Kidney (tissue), 14 donors: ENCODE data around the gene LTA4H. TPM values are rescaled to one million over a fixed set of nuclear protein-coding genes. Genes with fewer than 3 reads are reported as not detected.

Experiments used
- DNase-seq, 5 donors: peaks; one replicate each; pipeline ENCODE4 v3.0.0-alpha.2; 2013 to 2020
- FAIRE-seq: peaks from 2 replicates; lab custom pipeline; 2012; peaks lifted over from hg19 to GRCh38; lab: Jason Lieb, UNC
- H3K27ac ChIP-seq, 2 donors: one replicate each; pipeline ENCODE4 v1.7.0; 2013; ENCODE audit warnings: low read depth in 2 of 2, low read length in 2 of 2, inconsistent platforms in 1 of 2
- H3K27me3 ChIP-seq: one replicate; pipeline ENCODE4 v1.7.1; 2013; ENCODE audit warnings: low read length, inconsistent platforms; ENCODE audit not compliant: control insufficient read depth, insufficient read depth
- H3K36me3 ChIP-seq, 3 donors: one replicate each; pipeline versions ENCODE4 v1.7.0 to v1.7.1; 2013; ENCODE audit warnings: low read length in 3 of 3, control low read depth in 1 of 3, inconsistent platforms in 1 of 3; ENCODE audit not compliant: insufficient read depth in 3 of 3, control insufficient read depth in 2 of 3
- H3K4me1 ChIP-seq, 3 donors: one replicate each; pipeline versions ENCODE4 v1.7.0 to v1.7.1; 2013; ENCODE audit warnings: low read length in 3 of 3, inconsistent platforms in 1 of 3, low read depth in 1 of 3; ENCODE audit not compliant: control insufficient read depth in 2 of 3, insufficient read depth in 2 of 3
- H3K4me3 ChIP-seq, 3 donors: one replicate each; pipeline versions ENCODE4 v1.7.0 to v1.8.1; 2013; ENCODE audit warnings: low read length in 3 of 3, control low read depth in 1 of 3, inconsistent platforms in 1 of 3
- H3K9ac ChIP-seq, 3 donors: one replicate each; pipeline versions ENCODE4 v1.7.0 to v1.7.1; 2013; ENCODE audit warnings: low read length in 3 of 3, control low read depth in 1 of 3, inconsistent platforms in 1 of 3
- H3K9me3 ChIP-seq, 3 donors: one replicate each; pipeline versions ENCODE4 v1.7.0 to v1.7.1; 2013; ENCODE audit warnings: low read length in 3 of 3, control low read depth in 1 of 3, inconsistent platforms in 1 of 3; ENCODE audit not compliant: control insufficient read depth in 2 of 3, insufficient read depth in 1 of 3
- intact Hi-C: fragments of 100-400 bp; cut with DNase I; formaldehyde crosslinking; loops from one replicate; pipeline ENCODE4 v1.11.1; 2022
- polyA plus RNA-seq: library from polyadenylated mRNA; stranded (reverse); fragments of 350-450 nt; fragmentation: Illumina TruSeq; extraction: RNeasy Lipid Tissue Mini Kit (QIAGEN cat#74804); gene quantifications from one replicate; pipeline ENCODE4 v1.2.3, GENCODE V29; 2014; ENCODE audit warnings: low read depth, low replicate concordance; ENCODE audit not compliant: insufficient read depth
- total RNA-seq: library from RNA; stranded (reverse); fragmentation: NEBNext Ultra II Directional; extraction: Animal tissue kit (Norgen Biotek cat#: 25700); gene quantifications from one replicate; pipeline ENCODE4 v1.2.1, GENCODE V29; 2021
- TF ChIP-seq, protein P1 (sequence below): IDR thresholded peaks from 3 replicates; pipeline ENCODE4 v1.5.1; 2012; ENCODE audit warnings: mild to moderate bottlenecking, moderate library complexity, borderline replicate concordance; ENCODE audit not compliant: insufficient read depth; ENCODE audit errors: extremely low read depth
- donor health status: control.
- donor health status: control.
- donor health status: control.
- donor health status: control.
- donor health status: control.
- donor health status: DM: yes; HTN: yes; CAD: no.
- donor health status: Normal renal cell carcinoma (clear cell type).

LTA4H gene
- total and polyA plus RNA-seq, 2 donors from 2014 or later = 56.5 to 57.4 TPM

DNA sequence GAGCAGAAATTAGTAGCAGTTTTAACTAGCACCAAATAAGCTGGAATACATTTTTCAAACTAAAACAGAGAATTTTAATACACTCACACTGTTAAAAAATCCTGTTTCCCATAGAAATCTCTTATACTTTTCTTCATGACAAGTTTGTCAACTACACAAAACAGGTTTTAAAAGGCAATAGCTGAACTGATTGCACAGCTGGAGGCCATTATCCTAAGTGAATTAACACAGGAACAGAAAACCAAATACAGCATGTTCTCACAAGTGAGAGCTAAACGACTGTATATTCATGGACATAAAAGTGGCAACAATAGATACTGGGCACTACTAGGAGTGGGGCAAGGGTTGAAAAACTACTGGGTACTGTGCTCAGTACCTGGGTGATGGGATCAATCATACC is 27.7 kb downstream of the LTA4H start:
- no peaks in the 10 kb centered on the region for H3K9me3 ChIP-seq
- no peak overlapping the region for H3K4me3 ChIP-seq
- no peak overlapping the region for H3K9ac ChIP-seq
- H3K4me1 ChIP-seq = no peaks in the 10 kb centered on the region
- FAIRE-seq (no peak), DNase-seq (no peak)
- peaks cover 4 to 57% (median 34%) of the 10 kb centered on the region in 3 donors for H3K36me3 ChIP-seq
- intact Hi-C loops = no loop called here
- no peaks in the 10 kb centered on the region for H3K27me3 ChIP-seq
- no peak overlapping the region for H3K27ac ChIP-seq
- TF ChIP-seq, protein P1, sequence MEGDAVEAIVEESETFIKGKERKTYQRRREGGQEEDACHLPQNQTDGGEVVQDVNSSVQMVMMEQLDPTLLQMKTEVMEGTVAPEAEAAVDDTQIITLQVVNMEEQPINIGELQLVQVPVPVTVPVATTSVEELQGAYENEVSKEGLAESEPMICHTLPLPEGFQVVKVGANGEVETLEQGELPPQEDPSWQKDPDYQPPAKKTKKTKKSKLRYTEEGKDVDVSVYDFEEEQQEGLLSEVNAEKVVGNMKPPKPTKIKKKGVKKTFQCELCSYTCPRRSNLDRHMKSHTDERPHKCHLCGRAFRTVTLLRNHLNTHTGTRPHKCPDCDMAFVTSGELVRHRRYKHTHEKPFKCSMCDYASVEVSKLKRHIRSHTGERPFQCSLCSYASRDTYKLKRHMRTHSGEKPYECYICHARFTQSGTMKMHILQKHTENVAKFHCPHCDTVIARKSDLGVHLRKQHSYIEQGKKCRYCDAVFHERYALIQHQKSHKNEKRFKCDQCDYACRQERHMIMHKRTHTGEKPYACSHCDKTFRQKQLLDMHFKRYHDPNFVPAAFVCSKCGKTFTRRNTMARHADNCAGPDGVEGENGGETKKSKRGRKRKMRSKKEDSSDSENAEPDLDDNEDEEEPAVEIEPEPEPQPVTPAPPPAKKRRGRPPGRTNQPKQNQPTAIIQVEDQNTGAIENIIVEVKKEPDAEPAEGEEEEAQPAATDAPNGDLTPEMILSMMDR = no peak

DNA sequence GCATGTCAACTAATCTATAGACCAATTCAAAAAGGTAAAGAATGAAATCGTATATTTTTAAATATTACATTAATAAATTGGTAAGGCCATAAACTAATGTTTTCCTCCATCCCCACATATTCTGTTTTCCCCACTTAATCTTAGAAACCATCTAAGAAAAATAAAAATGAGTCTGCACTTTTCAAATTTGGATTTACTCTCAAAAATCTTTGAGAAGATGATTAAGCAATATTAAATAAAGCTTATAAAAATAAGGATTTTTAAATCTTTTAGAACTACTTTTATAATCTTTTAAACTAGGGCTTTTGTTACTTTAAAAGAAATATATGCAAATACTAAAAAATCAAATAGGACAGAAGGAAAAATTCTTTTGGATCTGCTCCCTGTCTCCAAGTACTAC is 28.7 kb downstream of the LTA4H start:
- no peaks in the 10 kb centered on the region for H3K27me3 ChIP-seq
- peaks cover 2 to 48% (median 25%) of the 10 kb centered on the region in 3 donors for H3K36me3 ChIP-seq
- DNase-seq = no peak
- H3K9me3 ChIP-seq = no peaks in the 10 kb centered on the region
- TF ChIP-seq, protein P1 = no peak
- H3K27ac ChIP-seq = no peak overlapping the region
- no peaks in the 10 kb centered on the region for H3K4me1 ChIP-seq
- peak; percentile 52 for FAIRE-seq
- H3K4me3 ChIP-seq = no peak overlapping the region
- intact Hi-C loops = no loop called here
- H3K9ac ChIP-seq = no peak overlapping the region

DNA sequence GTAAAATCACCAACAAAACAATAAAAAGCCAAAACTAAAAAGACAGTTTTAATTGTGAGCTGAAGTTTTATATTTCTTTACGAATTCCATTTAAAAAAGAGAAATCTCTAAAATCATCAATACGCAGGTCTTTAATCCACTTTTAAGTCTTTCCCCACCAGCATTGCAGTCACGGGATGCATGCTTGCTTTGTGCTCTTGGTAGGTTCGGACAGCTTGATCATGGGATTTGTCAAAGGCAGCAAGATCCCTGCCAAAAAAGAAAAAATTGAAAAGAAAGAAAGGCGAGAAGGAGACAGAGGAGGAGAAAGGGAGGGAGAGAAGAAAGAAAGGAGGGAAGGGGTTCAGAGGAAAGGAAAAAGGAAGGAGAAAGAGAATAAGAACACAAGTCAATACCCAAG is 34.5 kb downstream of the LTA4H start:
- H3K9me3 ChIP-seq = no peaks in the 10 kb centered on the region
- FAIRE-seq (no peak), DNase-seq (no peak)
- peaks cover 2 to 14% (median 12%) of the 10 kb centered on the region in 3 donors for H3K36me3 ChIP-seq
- intact Hi-C loops = no loop called here
- H3K27me3 ChIP-seq = no peaks in the 10 kb centered on the region
- TF ChIP-seq, protein P1 = no peak
- H3K4me3 ChIP-seq = no peak overlapping the region
- no peak overlapping the region for H3K9ac ChIP-seq
- H3K4me1 ChIP-seq = no peaks in the 10 kb centered on the region
- H3K27ac ChIP-seq = no peak overlapping the region

DNA sequence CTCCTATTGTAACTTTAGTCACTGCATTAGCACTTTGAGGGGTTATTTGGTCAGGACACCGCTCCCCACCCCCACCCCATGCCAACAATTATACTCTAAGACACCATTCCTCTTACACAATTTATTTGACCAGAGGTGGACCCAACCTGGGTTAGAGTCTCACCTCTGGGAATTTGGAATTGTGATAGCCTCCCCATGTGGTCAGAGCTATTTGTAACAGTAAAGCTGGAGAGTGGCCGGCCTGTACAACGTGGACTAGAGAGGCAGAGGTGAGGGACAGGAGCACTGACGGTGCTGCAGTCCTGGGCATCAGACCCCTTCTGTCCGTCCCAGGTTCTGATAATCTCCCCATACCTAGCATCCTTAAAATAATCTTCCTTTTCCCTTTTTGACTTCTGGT is 35.9 kb downstream of the LTA4H start:
- Histone ChIP-seq H3K27ac (no peak overlapping the region), H3K36me3 (peaks cover under 1 to 3% (median 3%) of the 10 kb centered on the region in 3 donors), H3K27me3 (no peaks in the 10 kb centered on the region), H3K9me3 (no peaks in the 10 kb centered on the region), H3K9ac (no peak overlapping the region), H3K4me3 (no peak overlapping the region), H3K4me1 (no peaks in the 10 kb centered on the region)
- no peak for FAIRE-seq
- DNase-seq = no peak
- intact Hi-C loops = no loop called here
- TF ChIP-seq, protein P1 = no peak
